A673 (cell line): Measurements from ENCODE around the gene GARNL3. TPM values are rescaled to one million over a fixed set of nuclear protein-coding genes. Genes with fewer than 3 reads are reported as not detected.

Experiments
- BruUV-seq: library from RNA; stranded (reverse); fragments of 400-500 nt; replicated peaks from 2 replicates; lab custom pipeline; 2021; lab: Mats Ljungman, UMichigan
- CTCF ChIA-PET: fragments of 300-600 bp; sonication (Branson Sonifier 250); formaldehyde crosslinking; loops from one replicate; lab custom pipeline; 2022; ENCODE audit warnings: antibody characterized with exemption; lab: Charles Lee
- POLR2A ChIA-PET: fragments of 300-600 bp; sonication (Branson Sonifier 250); formaldehyde crosslinking; loops from one replicate; lab custom pipeline; 2022; ENCODE audit warnings: antibody characterized with exemption; ENCODE audit not compliant: low non-redundant PET; lab: Charles Lee
- DNase-seq: peaks from one replicate; pipeline ENCODE4 v3.0.0-alpha.2; 2015; ENCODE audit warnings: low spot score
- H3K27ac ChIP-seq: fragments of 200-600 bp; sonication (generic); 2 replicates; pipeline ENCODE4 v1.5.1; 2016; ENCODE audit warnings: mixed run types, low read depth, mild to moderate bottlenecking, mixed read lengths, antibody characterized with exemption, low read length; ENCODE audit not compliant: poor library complexity, severe bottlenecking
- H3K27me3 ChIP-seq: fragments of 200-600 bp; sonication (generic); replicated peaks from 2 replicates; pipeline ENCODE4 v1.6.1; 2017; ENCODE audit warnings: mixed run types, low read depth, mild to moderate bottlenecking, mixed read lengths, antibody characterized with exemption, low read length; ENCODE audit not compliant: insufficient read depth, poor library complexity
- H3K36me3 ChIP-seq: fragments of 200-600 bp; sonication (generic); 2 replicates; pipeline ENCODE4 v1.6.1; 2016; ENCODE audit warnings: mixed run types, mild to moderate bottlenecking, mixed read lengths, antibody characterized with exemption, low read length; ENCODE audit not compliant: insufficient read depth, poor library complexity, severe bottlenecking
- H3K4me1 ChIP-seq: fragments of 200-600 bp; sonication (generic); 2 replicates; pipeline ENCODE4 v1.6.1; 2017; ENCODE audit warnings: mixed run types, mild to moderate bottlenecking, mixed read lengths, antibody characterized with exemption, low read length; ENCODE audit not compliant: insufficient read depth, poor library complexity, severe bottlenecking
- H3K4me3 ChIP-seq: fragments of 200-600 bp; sonication (generic); 2 replicates; pipeline ENCODE4 v1.5.1; 2016; ENCODE audit warnings: low read depth, mixed run types, mild to moderate bottlenecking, mixed read lengths, low read length; ENCODE audit not compliant: poor library complexity, severe bottlenecking
- H3K9me3 ChIP-seq: fragments of 200-600 bp; sonication (generic); 2 replicates; pipeline ENCODE4 v1.6.1; 2016; ENCODE audit warnings: mixed run types, low read depth, mild to moderate bottlenecking, mixed read lengths, antibody characterized with exemption, low read length; ENCODE audit not compliant: poor library complexity, severe bottlenecking
- CTCF ChIP-seq: fragments of 300-800, 200-600 bp; sonication (generic); conservative IDR thresholded peaks from 2 replicates; pipeline ENCODE4 v1.5.1; 2017; ENCODE audit warnings: low read depth, mild to moderate bottlenecking, antibody characterized with exemption, low read length, moderate library complexity, mixed read lengths
- EZH2 ChIP-seq: fragments of 200-600 bp; sonication (generic); IDR thresholded peaks from 2 replicates; pipeline ENCODE4 v1.6.1; 2017; ENCODE audit warnings: borderline replicate concordance, low read depth, mild to moderate bottlenecking, mixed read lengths, antibody characterized with exemption, low read length; ENCODE audit not compliant: poor library complexity, severe bottlenecking
- intact Hi-C: fragments of 100-400 bp; cut with micrococcal nuclease; formaldehyde crosslinking; loops from one replicate; pipeline ENCODE4 v1.10.0; 2022; ENCODE audit not compliant: unreplicated experiment
- total RNA-seq: library from RNA; stranded (reverse); gene quantifications from 2 replicates; pipeline ENCODE4 v1.2.3, GENCODE V29; 2021

GARNL3 gene
- total RNA-seq, 1 experiment from 2014 or later: 7.8 TPM

GRCh38 chr9:127407492-127407843 lies 142.9 kb downstream of the GARNL3 start:
- Histone ChIP-seq H3K4me3 (no peak overlapping the region), H3K36me3 (no peaks in the 10 kb centered on the region), H3K9me3 (no peaks in the 10 kb centered on the region), H3K27me3 (no peaks in the 10 kb centered on the region), H3K4me1 (no peaks in the 10 kb centered on the region), H3K27ac (no peak overlapping the region)
- no TSS peak for BruUV-seq
- intact Hi-C loops: no loop called here
- POLR2A ChIA-PET: no interaction called here
- CTCF ChIA-PET: no interaction called here
- no peak for TF ChIP-seq CTCF
- no peak for TF ChIP-seq EZH2
- DNase-seq: no peak

GRCh38 chr9:127411122-127411521 lies 146.5 kb downstream of the GARNL3 start:
- ChIA-PET CTCF (no interaction called here), POLR2A (no interaction called here)
- Histone ChIP-seq H3K9me3 (no peaks in the 10 kb centered on the region), H3K4me3 (no peak overlapping the region), H3K27me3 (no peaks in the 10 kb centered on the region), H3K36me3 (no peaks in the 10 kb centered on the region), H3K4me1 (no peaks in the 10 kb centered on the region), H3K27ac (no peak overlapping the region)
- DNase-seq: no peak
- TF ChIP-seq CTCF: no peak
- TF ChIP-seq EZH2: no peak
- intact Hi-C loops: no loop called here
- no TSS peak for BruUV-seq

- Histone ChIP-seq H3K9me3 (no peaks in the 10 kb centered on the region), H3K27ac (no peak overlapping the region), H3K36me3 (no peaks in the 10 kb centered on the region), H3K4me3 (no peak overlapping the region), H3K27me3 (no peaks in the 10 kb centered on the region), H3K4me1 (no peaks in the 10 kb centered on the region)
- intact Hi-C loops: no loop called here
- ChIA-PET CTCF (no interaction called here), POLR2A (interaction anchor here (0.7 kb wide), 1 partner anchor 1155 kb away, joined by 9 read pairs; no protein-coding TSS in a partner anchor)
- DNase-seq: no peak
- TF ChIP-seq EZH2 (no peak), CTCF (no peak)
- BruUV-seq: no TSS peak
Measured at GRCh38 chr9:127415141-127415540, 150.6 kb downstream of the GARNL3 start.
